GM12878 (cell line): ENCODE results near the gene ACHE. TPM values are rescaled to one million over a fixed set of nuclear protein-coding genes. Genes with fewer than 3 reads are reported as not detected.
A peak's percentile ranks its signal among the peaks of the same experiment; 100 is the strongest.

Experiments used
- ATAC-seq: fragments of 200-7000 bp; cut with Tn5 transposase; 3 replicates; pipeline ENCODE4 v1.9.1; 2020; ENCODE audit warnings: mild to moderate bottlenecking, moderate library complexity
- BruUV-seq: library from RNA; stranded (reverse); fragments of 400-500 nt; replicated peaks from 2 replicates; lab custom pipeline; 2021; lab: Mats Ljungman, UMichigan
- CTCF ChIA-PET: fragments of 300-600 bp; sonication (Branson Sonifier 250); formaldehyde crosslinking; extraction: SDS; loops from one replicate; lab custom pipeline; 2021; ENCODE audit warnings: inconsistent platforms; lab: Yijun Ruan, JAX
- POLR2A ChIA-PET: fragments of 350-600 bp; formaldehyde crosslinking; extraction: SDS; loops from one replicate; lab custom pipeline; 2021; ENCODE audit warnings: inconsistent platforms; lab: Charles Lee
- RAD21 ChIA-PET: fragments of 300-600 bp; sonication (Branson Sonifier 250); formaldehyde crosslinking; loops from one replicate; lab custom pipeline; 2023; ENCODE audit warnings: antibody characterized with exemption; ENCODE audit not compliant: unreplicated experiment; lab: Charles Lee
- SMC1A ChIA-PET: fragments of 300-600 bp; sonication (Branson Sonifier 250); formaldehyde crosslinking; loops from one replicate; lab custom pipeline; 2023; ENCODE audit not compliant: unreplicated experiment, uncharacterized antibody; lab: Charles Lee
- DNase-seq: peaks from one replicate; pipeline ENCODE4 v3.0.0-alpha.2; 2011; ENCODE audit warnings: low read depth, low spot score
- FAIRE-seq: peaks from 3 replicates; lab custom pipeline; 2011; peaks lifted over from hg19 to GRCh38; lab: Jason Lieb, UNC
- H2AFZ ChIP-seq: 2 replicates; pipeline ENCODE4 v1.6.0; 2011; ENCODE audit warnings: low read depth, low read length, control low read depth; ENCODE audit not compliant: control insufficient read depth
- H3K27ac ChIP-seq: 2 replicates; pipeline ENCODE4 v1.5.1; 2011; ENCODE audit warnings: control low read depth; ENCODE audit not compliant: control insufficient read depth, insufficient read depth
- H3K27me3 ChIP-seq, 2 experiments: replicated peaks in 1 of 2; 2 replicates each; pipeline versions ENCODE4 v1.6.0 to v1.6.1; 2011; ENCODE audit warnings: low read length in 1 of 2; ENCODE audit not compliant: control insufficient read depth in 2 of 2, insufficient read depth in 2 of 2
- H3K36me3 ChIP-seq, 2 experiments: 2 replicates each; pipeline ENCODE4 v1.5.1; 2011; ENCODE audit warnings: low read length in 1 of 2; ENCODE audit not compliant: control insufficient read depth in 2 of 2, insufficient read depth in 2 of 2
- H3K4me1 ChIP-seq: 2 replicates; pipeline ENCODE4 v1.6.1; 2011; ENCODE audit warnings: mild to moderate bottlenecking, low read length, moderate library complexity, mixed read lengths; ENCODE audit not compliant: control insufficient read depth, insufficient read depth
- H3K4me2 ChIP-seq: 2 replicates; pipeline ENCODE4 v1.6.0; 2011; ENCODE audit warnings: control low read depth; ENCODE audit not compliant: control insufficient read depth, insufficient read depth
- H3K4me3 ChIP-seq: fragments of 200-600 bp; sonication (generic); 2 replicates; pipeline ENCODE4 v1.5.1; 2016
- H3K79me2 ChIP-seq: 2 replicates; pipeline ENCODE4 v1.6.0; 2011; ENCODE audit warnings: low read length; ENCODE audit not compliant: control insufficient read depth, insufficient read depth
- H3K9ac ChIP-seq: 2 replicates; pipeline ENCODE4 v1.8.0; 2011; ENCODE audit warnings: low read length, control low read depth, mixed read lengths; ENCODE audit not compliant: control insufficient read depth, insufficient read depth
- H3K9me3 ChIP-seq: replicated peaks from 3 replicates; pipeline ENCODE4 v1.5.1; 2011; ENCODE audit warnings: mild to moderate bottlenecking, low read length; ENCODE audit not compliant: control insufficient read depth, insufficient read depth
- H4K20me1 ChIP-seq: 2 replicates; pipeline ENCODE4 v1.6.0; 2011; ENCODE audit not compliant: control insufficient read depth, insufficient read depth
- BHLHE40 ChIP-seq, 2 experiments: fragments of 450-650 bp in 1 of 2; IDR thresholded peaks; 2 replicates each; pipeline ENCODE4 v1.6.1; 2011 to 2017; ENCODE audit warnings: low read depth in 2 of 2, borderline replicate concordance in 1 of 2, improper control_type of control experiment in 1 of 2, low read length in 1 of 2, mild to moderate bottlenecking in 1 of 2
- DPF2 ChIP-seq: fragments of 450-650 bp; IDR thresholded peaks from 2 replicates; pipeline ENCODE4 v1.6.1; 2017; ENCODE audit warnings: mild to moderate bottlenecking
- HDGF ChIP-seq: fragments of 450-650 bp; IDR thresholded peaks from 2 replicates; pipeline ENCODE4 v1.6.1; 2016; ENCODE audit warnings: antibody characterized with exemption
- IKZF1 ChIP-seq: fragments of 450-650 bp; conservative IDR thresholded peaks from 2 replicates; pipeline ENCODE4 v1.6.1; 2017; ENCODE audit warnings: antibody characterized with exemption, mild to moderate bottlenecking
- IKZF2 ChIP-seq, 2 experiments: fragments of 450-650 bp; IDR thresholded peaks; 2 replicates each; pipeline ENCODE4 v1.6.1; 2017; ENCODE audit warnings: mild to moderate bottlenecking in 2 of 2, moderate library complexity in 2 of 2
- LARP7 ChIP-seq: fragments of 450-650 bp; IDR thresholded peaks from 2 replicates; pipeline ENCODE4 v1.6.1; 2017; ENCODE audit warnings: mild to moderate bottlenecking
- MAX ChIP-seq: IDR thresholded peaks from 2 replicates; pipeline ENCODE4 v1.6.1; 2012; ENCODE audit warnings: low read depth, low read length, improper control_type of control experiment
- NBN ChIP-seq: fragments of 450-650 bp; IDR thresholded peaks from 2 replicates; pipeline ENCODE4 v1.6.1; 2016
- NFXL1 ChIP-seq: fragments of 450-650 bp; IDR thresholded peaks from 2 replicates; pipeline ENCODE4 v1.6.1; 2017; ENCODE audit warnings: antibody characterized with exemption, mild to moderate bottlenecking, borderline replicate concordance
- TCF3 ChIP-seq: IDR thresholded peaks from 2 replicates; pipeline ENCODE4 v1.6.1; 2012; ENCODE audit warnings: low read depth, mild to moderate bottlenecking, low read length, borderline replicate concordance; ENCODE audit not compliant: insufficient read depth
- WGBS: methylation state at CpG from one replicate; pipeline ENCODE4 v1.1.6; 2016; ENCODE audit warnings: low lambda C conversion rate; ENCODE audit not compliant: insufficient replicate concordance, insufficient coverage; ENCODE audit errors: missing lambda C conversion rate; 5-methylcytosine and 5-hydroxymethylcytosine counted together
- in situ Hi-C: fragments of 300-500 bp; cut with MboI; formaldehyde crosslinking; loops from 9 replicates; pipeline ENCODE4 v1.14.3; 2018; ENCODE audit warnings: mixed read lengths
- intact Hi-C: fragments of 100-400 bp; cut with micrococcal nuclease; formaldehyde crosslinking; loops from one replicate; pipeline ENCODE4 v1.14.2; 2022; ENCODE audit not compliant: unreplicated experiment
- polyA plus RNA-seq, 11 experiments: library from polyadenylated mRNA; depleted of rRNA in 4 of 11; unstranded in 6 of 11; stranded (reverse) in 5 of 11; fragments of >200 nt; fragmentation: Nextera tagmentation in 4 of 11; fragmentation: Illumina TruSeq in 1 of 11; extraction: Ambion mirVana in 4 of 11; extraction: Trizol in 1 of 11; gene quantifications; 1 replicate in 1 of 11; 2 replicates in 10 of 11; pipeline versions ENCODE4 v1.2.1 to v1.2.3, GENCODE V29; 2011 to 2016; ENCODE audit warnings: inconsistent platforms in 2 of 11, missing spikeins in 2 of 11, low read depth in 1 of 11
- total RNA-seq, 4 experiments: library from RNA; depleted of rRNA in 3 of 4; stranded (reverse); fragments of >200 nt in 3 of 4; fragmentation: Illumina TruSeq in 1 of 4; extraction: Trizol in 1 of 4; gene quantifications; 2 replicates each; pipeline versions ENCODE4 v1.2.1 to v1.2.3, GENCODE V29; 2013 to 2021

ACHE gene
- total and polyA plus RNA-seq, 10 of the 15 experiments (the other 5 are each of a cell fraction or from before 2014, with no cell fraction given), result 0.07 to 5.1 (median 2.3) TPM; not detected in 1

- DNase-seq (no peak), FAIRE-seq (no peak), ATAC-seq (peak; percentile 2)
- Histone ChIP-seq H3K9me3 (no peaks in the 10 kb centered on the region), H3K36me3 (peaks cover 12 to 22% of the 10 kb centered on the region in 2 experiments; a peak in 3 of 4 replicates), H3K4me2 (peak overlapping the region; percentile 93), H3K4me3 (peak overlapping the region; percentile 91), H3K4me1 (peaks cover 30% of the 10 kb centered on the region), H3K27me3 (peaks cover 0 to under 1% of the 10 kb centered on the region in 2 experiments; a peak in 3 of 4 replicates), H4K20me1 (no peaks in the 10 kb centered on the region), H3K79me2 (peaks cover 18% of the 10 kb centered on the region), H3K9ac (peak overlapping the region; percentile 42), H2AFZ (peak overlapping the region; percentile 88), H3K27ac (no peak overlapping the region; the same call in 1 of the 2 replicates)
- intact Hi-C loops, result loop anchor here (5.0 kb wide), 1 partner anchor 76 kb away; the partner anchor contains the start of gene MUC12
- ChIA-PET CTCF (interaction anchor here (0.6 to 2.5 kb wide), 10 partner anchors 13 to 247 kb away, joined by 3 to 9 read pairs (median 4); partner anchors contain the start of genes POP7 and SLC12A9), POLR2A (interaction anchor here (0.5 to 6.7 kb wide), 8 partner anchors 13 to 412 kb away, joined by 3 to 131 read pairs (median 3); partner anchors contain the start of genes FIS1, MOSPD3, SRRT and TSC22D4), SMC1A (interaction anchor here (0.6 to 3.5 kb wide), 8 partner anchors 11 to 186 kb away, joined by 3 to 17 read pairs (median 4); partner anchors contain the start of genes POP7 and SLC12A9), RAD21 (interaction anchor here (0.6 to 2.1 kb wide), 7 partner anchors 15 to 253 kb away, joined by 3 to 21 read pairs (median 6); partner anchors contain the start of genes SLC12A9, SRRT and TRIP6)
- in situ Hi-C loops, result loop anchor here (5.0 kb wide), 1 partner anchor 166 kb away; no protein-coding TSS in a partner anchor
- WGBS, result 29% methylated on average over 39 of the region's 43 CpGs
- TF ChIP-seq NFXL1 (peak; percentile 78; the same call in 1 of the 2 replicates), NBN (0 out of 2 replicates have a peak, but pooled peaks have one; percentile 3), LARP7 (no peak), TCF3 (no peak), DPF2 (peak; percentile 13; the same call in 1 of the 2 replicates), IKZF2 (IDR thresholded peaks at IDR 0.05) (0 out of 4 replicates have a peak, but pooled peaks of 1 of the 2 experiments have one; percentile 1), BHLHE40 (IDR thresholded peaks at IDR 0.05; ENCODE audit: borderline replicate concordance in 1 of 2, low read depth in 2 of 2, low read length in 1 of 2) (peak in 1 of 2 experiments; percentile 8; a peak in 1 of 4 replicates), MAX (0 out of 2 replicates have a peak, but pooled peaks have one; percentile 4), HDGF (0 out of 2 replicates have a peak, but pooled peaks have one; percentile 18), IKZF1 (peak; percentile 42; the same call in 1 of the 2 replicates)
- BruUV-seq, result no TSS peak
These were observed 4.8 kb downstream of the ACHE start for GRCh38 chr7:100890653-100891567.
